Activated CD4-positive, alpha-beta memory T cell treated with anti-CD3 and anti-CD28 coated beads, Interleukin-2, amount 10 ng/mL, durations not matched to agents 7 days and 5 days (primary cell): Measurements from ENCODE around the gene EPAS1. TPM values are rescaled to one million over a fixed set of nuclear protein-coding genes. Genes with fewer than 3 reads are reported as not detected.

Source experiments
- CTCF ChIA-PET: fragments of 350-600 bp; sonication (Branson Sonifier 250); formaldehyde crosslinking; loops from one replicate; lab custom pipeline; 2021; ENCODE audit warnings: antibody characterized with exemption, inconsistent platforms; lab: Charles Lee
- POLR2A ChIA-PET: fragments of 350-600 bp; sonication (Branson Sonifier 250); formaldehyde crosslinking; loops from one replicate; lab custom pipeline; 2021; ENCODE audit warnings: antibody characterized with exemption; lab: Charles Lee
- DNase-seq: peaks from one replicate; pipeline ENCODE4 v3.0.0-alpha.2; 2020
- H3K27ac Mint-ChIP-seq: one replicate; pipeline ENCODE4 v1.8.0; 2021; ENCODE audit warnings: mild to moderate bottlenecking, mixed read lengths
- H3K27me3 Mint-ChIP-seq: one replicate; pipeline ENCODE4 v1.8.0; 2021; ENCODE audit warnings: mixed read lengths
- H3K36me3 Mint-ChIP-seq: one replicate; pipeline ENCODE4 v1.8.0; 2021; ENCODE audit warnings: low read depth, mixed read lengths
- H3K4me1 Mint-ChIP-seq: one replicate; pipeline ENCODE4 v1.8.0; 2021; ENCODE audit warnings: mixed read lengths
- H3K4me3 Mint-ChIP-seq: one replicate; pipeline ENCODE4 v1.8.0; 2021; ENCODE audit warnings: mild to moderate bottlenecking, mixed read lengths
- H3K9me3 Mint-ChIP-seq: one replicate; pipeline ENCODE4 v1.8.0; 2021; ENCODE audit warnings: mixed read lengths
- total RNA-seq, 2 experiments: library from RNA; stranded (reverse); gene quantifications; one replicate each; pipeline ENCODE4 v1.2.3, GENCODE V29; 2021

The EPAS1 gene
- total RNA-seq, 2 experiments from 2014 or later, result 76.3 to 79.0 TPM

DNA sequence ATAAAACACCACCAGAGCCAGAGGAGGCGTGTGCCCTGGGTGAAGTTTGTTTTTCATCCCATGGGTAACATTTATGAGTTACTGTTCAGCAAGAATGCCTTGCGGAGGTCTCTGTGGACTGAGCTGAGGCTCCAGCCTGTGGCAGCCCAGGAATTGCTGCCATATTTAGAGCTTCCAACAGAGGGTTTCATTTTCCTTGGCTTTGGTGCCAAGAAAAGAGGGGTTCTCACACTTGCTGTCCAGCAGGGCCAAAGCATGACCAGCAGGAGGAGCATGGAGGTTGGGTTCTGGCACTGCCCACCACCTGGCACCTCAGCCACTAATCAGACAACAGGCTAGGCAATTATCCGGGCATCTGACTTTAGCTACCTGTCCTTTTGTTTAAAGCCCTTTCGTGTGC is 36.7 kb downstream of the EPAS1 start:
- H3K9me3 Mint-ChIP-seq, result no peaks in the 10 kb centered on the region
- POLR2A ChIA-PET, result no interaction called here

GRCh38 chr2:46334389-46335271 is 37.4 kb downstream of the EPAS1 start:
- H3K4me3 Mint-ChIP-seq, result no peak overlapping the region
- H3K27ac Mint-ChIP-seq, result no peak overlapping the region
- no peak for DNase-seq
- H3K9me3 Mint-ChIP-seq, result no peaks in the 10 kb centered on the region
- peaks cover 8% of the 10 kb centered on the region for H3K27me3 Mint-ChIP-seq
- H3K4me1 Mint-ChIP-seq, result peaks cover 18% of the 10 kb centered on the region
- POLR2A ChIA-PET, result no interaction called here
- no peaks in the 10 kb centered on the region for H3K36me3 Mint-ChIP-seq
- CTCF ChIA-PET, result interaction anchor here (1.1 to 1.2 kb wide), 2 partner anchors 29 to 272 kb away, joined by 3 read pairs; no protein-coding TSS in a partner anchor

More for the DNA sequence above, 36.7 kb downstream of the EPAS1 start:
- Mint-ChIP-seq H3K27me3 (peaks cover 8% of the 10 kb centered on the region), H3K36me3 (no peaks in the 10 kb centered on the region), H3K27ac (no peak overlapping the region), H3K4me1 (peaks cover 18% of the 10 kb centered on the region), H3K4me3 (no peak overlapping the region)
- CTCF ChIA-PET, result interaction anchor here (1.1 to 1.2 kb wide), 2 partner anchors 30 to 271 kb away, joined by 3 read pairs; no protein-coding TSS in a partner anchor
- DNase-seq, result no peak

- Mint-ChIP-seq H3K27me3 (peaks cover 8% of the 10 kb centered on the region), H3K4me3 (no peak overlapping the region), H3K27ac (no peak overlapping the region), H3K9me3 (no peaks in the 10 kb centered on the region), H3K36me3 (no peaks in the 10 kb centered on the region), H3K4me1 (peaks cover 18% of the 10 kb centered on the region)
- CTCF ChIA-PET, result no interaction called here
- no peak for DNase-seq
- POLR2A ChIA-PET, result no interaction called here
Observed at GRCh38 chr2:46335391-46336282, 38.4 kb downstream of the EPAS1 start.

DNA sequence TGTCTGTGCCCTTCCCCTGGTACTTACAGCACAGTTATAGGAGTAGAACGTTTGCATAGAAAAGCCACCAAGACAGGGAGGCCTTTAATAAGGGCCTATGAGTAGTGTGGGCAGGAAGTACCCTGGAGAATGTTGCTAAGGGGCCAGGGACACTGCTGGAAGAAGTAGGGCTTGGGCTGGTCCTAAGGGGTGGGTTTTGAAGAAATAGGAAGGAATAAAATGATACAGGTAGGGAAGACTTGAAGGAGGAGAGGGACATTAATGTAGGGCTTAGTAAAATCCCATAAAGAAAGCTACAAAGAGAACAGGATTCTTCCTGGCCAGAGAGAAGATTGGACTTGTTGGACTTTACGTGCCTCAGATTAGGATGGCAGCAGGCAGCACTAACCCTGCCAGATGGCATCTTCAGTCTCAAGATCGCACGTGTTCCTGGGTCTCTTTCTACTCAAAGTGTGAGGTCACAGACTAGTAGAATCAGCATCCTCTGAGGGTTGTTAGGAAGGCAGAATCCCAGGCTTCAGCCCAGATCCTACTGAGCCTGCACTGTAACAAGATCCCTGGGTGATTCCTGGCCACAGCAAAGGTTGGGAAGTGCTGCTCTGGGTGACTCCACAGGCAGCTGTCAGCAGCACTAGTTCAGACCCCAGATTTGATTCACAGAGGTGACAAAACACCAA is 39.2 kb downstream of the EPAS1 start:
- Mint-ChIP-seq H3K4me3 (no peak overlapping the region), H3K27me3 (peaks cover 8% of the 10 kb centered on the region)
- CTCF ChIA-PET, result no interaction called here

DNA sequence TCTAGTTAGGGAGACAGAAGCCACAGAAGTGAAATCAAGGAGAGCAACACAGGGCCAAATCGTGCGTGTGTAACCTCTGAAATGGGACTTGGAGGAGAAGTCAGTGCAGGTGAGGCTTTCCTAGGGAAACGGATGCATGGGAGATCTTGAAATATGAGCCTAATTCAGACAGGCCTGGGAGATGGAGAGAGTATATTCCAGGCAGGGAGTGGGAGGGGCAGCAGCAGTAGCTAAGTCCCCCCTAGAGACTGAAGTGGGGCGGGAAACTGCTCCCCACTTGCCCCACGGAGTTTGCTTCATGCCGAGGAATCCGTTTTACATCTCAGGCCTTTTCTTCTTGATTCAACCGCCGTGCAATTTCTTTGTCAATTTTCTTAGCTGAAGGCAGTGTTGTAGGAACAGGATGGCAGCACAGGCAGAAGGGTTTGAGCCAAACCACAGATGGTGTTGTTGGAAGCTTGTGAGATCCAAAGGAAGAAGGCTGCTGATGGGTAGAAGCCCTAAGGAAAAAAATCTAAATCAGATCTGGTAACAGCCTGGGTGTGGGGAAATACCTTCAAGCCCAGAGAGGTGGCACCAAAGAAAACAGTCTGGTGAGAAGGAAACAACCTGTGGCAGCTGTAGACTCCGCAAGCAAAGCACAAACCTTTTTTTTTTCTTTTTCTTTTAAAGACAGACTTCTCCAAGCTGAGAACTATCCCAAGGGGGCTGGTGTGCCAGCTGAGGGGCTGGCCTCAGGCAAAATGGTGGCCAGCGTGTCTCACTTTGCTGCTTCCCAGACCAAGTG is 40.2 kb downstream of the EPAS1 start:
- H3K9me3 Mint-ChIP-seq, result no peaks in the 10 kb centered on the region
- no peaks in the 10 kb centered on the region for H3K36me3 Mint-ChIP-seq
- DNase-seq, result no peak
- POLR2A ChIA-PET, result interaction anchor here (1.3 kb wide), 1 partner anchor 10 kb away, joined by 3 read pairs; no protein-coding TSS in a partner anchor
- H3K4me1 Mint-ChIP-seq, result peaks cover 21% of the 10 kb centered on the region
- CTCF ChIA-PET, result no interaction called here
- H3K27me3 Mint-ChIP-seq, result peaks cover 8% of the 10 kb centered on the region
- no peak overlapping the region for H3K4me3 Mint-ChIP-seq
- H3K27ac Mint-ChIP-seq, result no peak overlapping the region

More for the DNA sequence above, 39.2 kb downstream of the EPAS1 start:
- DNase-seq, result no peak
- H3K4me1 Mint-ChIP-seq, result peaks cover 21% of the 10 kb centered on the region
- H3K9me3 Mint-ChIP-seq, result no peaks in the 10 kb centered on the region
- no peak overlapping the region for H3K27ac Mint-ChIP-seq
- no peaks in the 10 kb centered on the region for H3K36me3 Mint-ChIP-seq
- POLR2A ChIA-PET, result no interaction called here

DNA sequence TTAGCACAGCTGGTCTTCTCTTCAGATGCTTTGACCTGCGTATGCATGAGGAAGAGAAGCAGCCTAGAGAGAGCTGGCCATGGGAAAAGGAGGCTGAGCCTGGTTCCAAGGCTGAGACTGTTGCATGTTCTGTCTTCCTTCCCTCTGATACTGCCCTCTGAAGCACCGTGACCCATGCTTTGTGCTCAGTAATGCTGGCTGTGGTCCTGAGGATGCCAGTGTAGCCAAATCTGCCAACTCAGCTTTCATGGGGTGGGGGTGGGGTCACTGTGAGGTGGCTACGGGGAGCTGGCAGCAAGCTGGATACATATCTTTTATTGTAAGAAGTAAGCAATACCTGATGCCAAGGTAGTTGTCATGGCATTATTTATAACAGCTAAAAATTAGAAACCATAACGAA is 41.5 kb downstream of the EPAS1 start:
- no peak for DNase-seq
- ChIA-PET POLR2A (interaction anchor here (1.3 kb wide), 1 partner anchor 11 kb away, joined by 3 read pairs; no protein-coding TSS in a partner anchor), CTCF (interaction anchor here (1.0 to 2.2 kb wide), 2 partner anchors 11 to 25 kb away, joined by 3 to 6 read pairs; no protein-coding TSS in a partner anchor)
- Mint-ChIP-seq H3K27me3 (peaks cover 6% of the 10 kb centered on the region), H3K9me3 (no peaks in the 10 kb centered on the region), H3K4me3 (no peak overlapping the region), H3K36me3 (no peaks in the 10 kb centered on the region), H3K27ac (no peak overlapping the region), H3K4me1 (peaks cover 21% of the 10 kb centered on the region)

DNA sequence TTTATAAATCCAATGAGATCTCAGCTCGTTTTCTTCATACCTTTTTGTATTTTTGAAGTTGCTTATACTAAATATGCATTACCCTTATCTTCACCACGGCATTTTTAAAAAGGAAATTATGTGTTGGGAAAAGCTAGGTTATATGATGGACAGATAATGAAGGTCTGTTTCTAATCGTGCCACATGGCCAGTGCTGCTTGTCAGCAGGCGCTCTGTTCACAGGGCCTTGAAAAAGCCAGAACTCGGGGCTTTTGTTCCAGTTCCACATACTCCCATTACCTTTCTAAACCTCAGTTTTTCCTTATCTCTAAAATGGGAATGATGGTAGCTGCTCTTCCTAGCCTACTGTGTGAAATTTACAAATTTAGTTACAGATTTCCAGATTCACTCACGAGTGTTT is 42.0 kb downstream of the EPAS1 start:
- H3K4me1 Mint-ChIP-seq, result peaks cover 20% of the 10 kb centered on the region
- ChIA-PET CTCF (interaction anchor here (1.0 to 2.2 kb wide), 2 partner anchors 11 to 24 kb away, joined by 3 to 6 read pairs; no protein-coding TSS in a partner anchor), POLR2A (no interaction called here)
- no peaks in the 10 kb centered on the region for H3K9me3 Mint-ChIP-seq
- no peak overlapping the region for H3K27ac Mint-ChIP-seq
- peaks cover 8% of the 10 kb centered on the region for H3K27me3 Mint-ChIP-seq
- no peaks in the 10 kb centered on the region for H3K36me3 Mint-ChIP-seq
- no peak for DNase-seq
- H3K4me3 Mint-ChIP-seq, result no peak overlapping the region

- no peak for DNase-seq
- Mint-ChIP-seq H3K4me1 (peaks cover 16% of the 10 kb centered on the region), H3K27ac (no peak overlapping the region), H3K4me3 (no peak overlapping the region), H3K27me3 (peaks cover 10% of the 10 kb centered on the region), H3K9me3 (no peaks in the 10 kb centered on the region), H3K36me3 (peaks cover 2% of the 10 kb centered on the region)
- ChIA-PET CTCF (interaction anchor here (1.0 to 2.2 kb wide), 2 partner anchors 12 to 23 kb away, joined by 3 to 6 read pairs; no protein-coding TSS in a partner anchor), POLR2A (no interaction called here)
Observed at GRCh38 chr2:46339676-46340459, 42.7 kb downstream of the EPAS1 start.

GRCh38 chr2:46340740-46341420 is 43.7 kb downstream of the EPAS1 start:
- H3K9me3 Mint-ChIP-seq, result no peaks in the 10 kb centered on the region
- peaks cover 13% of the 10 kb centered on the region for H3K4me1 Mint-ChIP-seq
- no peak for DNase-seq
- no peak overlapping the region for H3K27ac Mint-ChIP-seq
- POLR2A ChIA-PET, result no interaction called here
- peaks cover 2% of the 10 kb centered on the region for H3K36me3 Mint-ChIP-seq
- no peak overlapping the region for H3K4me3 Mint-ChIP-seq
- CTCF ChIA-PET, result interaction anchor here (2.2 kb wide), 1 partner anchor 13 kb away, joined by 6 read pairs; no protein-coding TSS in a partner anchor
- H3K27me3 Mint-ChIP-seq, result peaks cover 10% of the 10 kb centered on the region

DNA sequence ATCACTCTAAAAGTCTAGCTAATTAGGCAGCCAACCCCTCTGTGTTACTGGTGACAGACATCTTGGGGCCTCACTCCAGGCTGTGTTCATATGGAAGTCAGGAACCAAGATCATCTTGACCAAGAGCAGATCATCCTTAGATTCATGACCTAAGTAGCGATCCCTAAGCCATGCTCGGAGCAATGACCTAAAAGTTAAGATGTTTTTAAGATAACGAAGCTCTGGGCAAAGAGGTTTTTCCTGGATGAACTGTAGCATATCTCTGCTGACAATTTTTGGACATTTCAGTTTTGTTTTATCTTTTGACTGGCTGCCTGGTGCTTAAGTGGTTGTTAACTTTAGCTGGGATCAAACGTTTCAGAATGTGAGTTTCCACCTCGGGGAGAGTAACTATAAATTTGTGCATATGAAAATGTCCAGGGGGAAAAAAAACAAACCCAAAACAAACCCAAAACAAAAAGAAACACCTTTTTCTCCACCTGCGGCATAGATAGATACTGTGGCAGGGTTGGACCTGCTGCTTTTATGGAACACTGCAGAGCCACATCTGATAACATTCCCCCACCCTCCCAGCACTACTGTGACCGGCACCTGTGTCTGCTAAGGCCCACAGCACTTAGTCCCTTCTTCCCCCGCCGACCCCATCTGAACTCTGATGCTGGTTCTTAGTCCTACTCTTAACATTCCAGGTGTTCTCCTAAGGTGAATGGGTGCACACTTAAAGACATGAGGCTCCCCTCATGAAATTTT is 45.5 kb downstream of the EPAS1 start:
- no peak for DNase-seq
- CTCF ChIA-PET, result interaction anchor here (0.9 kb wide), 1 partner anchor 279 kb away, joined by 3 read pairs; no protein-coding TSS in a partner anchor
- Mint-ChIP-seq H3K36me3 (peaks cover 5% of the 10 kb centered on the region), H3K27me3 (peaks cover 10% of the 10 kb centered on the region), H3K27ac (no peak overlapping the region), H3K4me1 (peaks cover 14% of the 10 kb centered on the region), H3K4me3 (no peak overlapping the region), H3K9me3 (no peaks in the 10 kb centered on the region)
- POLR2A ChIA-PET, result interaction anchor here (1.1 kb wide), 1 partner anchor 21 kb away, joined by 3 read pairs; no protein-coding TSS in a partner anchor
